GM13976 (cell line): ENCODE results near the gene CIAO2B.
"Not testable (repeated sequence)": the region's sequence is repeated elsewhere in the genome, so short reads cannot be mapped to it uniquely, and the experiment has no call there.

Experiments used
- DNase-seq: peaks from one replicate; pipeline ENCODE4 v3.0.0; 2012; ENCODE audit warnings: low spot score
- CTCF ChIP-seq: IDR thresholded peaks from 2 replicates; pipeline ENCODE4 v1.5.1; 2012; ENCODE audit warnings: borderline replicate concordance, mild to moderate bottlenecking; ENCODE audit not compliant: insufficient read depth; ENCODE audit errors: extremely low read depth, missing control alignments, control extremely low read depth
- in situ Hi-C: fragments of 300-500 bp; cut with MboI; formaldehyde crosslinking; loops from one replicate; pipeline ENCODE4 v1.12.0; 2022; ENCODE audit warnings: low sequenced_read_pairs, mixed read lengths, inconsistent platforms; ENCODE audit not compliant: unreplicated experiment

CIAO2B gene

GRCh38 chr16:66901626-66902025, 32.6 kb downstream of the CIAO2B start:
- no peak for TF ChIP-seq CTCF
- DNase-seq = no peak
- in situ Hi-C loops = no loop called here

DNA sequence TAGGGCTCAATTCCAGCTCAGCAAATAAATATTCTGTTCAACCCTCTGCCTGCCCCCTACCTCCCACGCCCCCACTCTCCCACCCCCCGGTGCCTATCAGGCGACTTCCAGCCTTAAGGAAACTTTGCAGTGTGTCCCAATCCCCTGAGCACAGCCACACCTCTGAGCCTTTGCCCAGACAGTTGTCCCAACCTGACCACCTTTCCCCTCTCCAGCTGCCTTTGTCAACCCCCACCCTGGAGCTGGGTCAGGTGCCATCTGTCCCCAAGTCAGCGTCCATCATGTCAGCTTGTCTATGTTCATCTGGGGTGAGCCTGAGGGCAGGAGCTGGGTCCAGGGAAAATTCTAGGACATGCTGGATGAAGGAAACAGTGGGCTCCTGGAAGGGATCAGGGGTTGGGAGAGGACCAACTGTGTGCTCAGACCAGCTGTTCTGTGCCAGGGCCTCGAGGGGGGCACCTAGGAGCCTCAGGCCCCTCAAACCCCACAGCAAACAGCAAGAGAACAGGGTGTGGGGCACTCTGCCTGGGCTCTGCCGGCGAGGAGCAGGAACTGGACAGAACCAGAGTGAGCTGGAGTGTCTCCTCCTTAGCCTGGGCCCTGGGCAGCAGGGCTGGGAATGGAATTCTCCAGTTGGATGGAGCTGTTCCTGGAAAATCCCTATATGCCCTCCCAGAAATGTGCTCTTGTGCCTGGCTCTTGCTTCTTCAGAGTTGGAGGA, 33.3 kb downstream of the CIAO2B start:
- no peak for DNase-seq
- no peak for TF ChIP-seq CTCF
- in situ Hi-C loops = no loop called here

DNA sequence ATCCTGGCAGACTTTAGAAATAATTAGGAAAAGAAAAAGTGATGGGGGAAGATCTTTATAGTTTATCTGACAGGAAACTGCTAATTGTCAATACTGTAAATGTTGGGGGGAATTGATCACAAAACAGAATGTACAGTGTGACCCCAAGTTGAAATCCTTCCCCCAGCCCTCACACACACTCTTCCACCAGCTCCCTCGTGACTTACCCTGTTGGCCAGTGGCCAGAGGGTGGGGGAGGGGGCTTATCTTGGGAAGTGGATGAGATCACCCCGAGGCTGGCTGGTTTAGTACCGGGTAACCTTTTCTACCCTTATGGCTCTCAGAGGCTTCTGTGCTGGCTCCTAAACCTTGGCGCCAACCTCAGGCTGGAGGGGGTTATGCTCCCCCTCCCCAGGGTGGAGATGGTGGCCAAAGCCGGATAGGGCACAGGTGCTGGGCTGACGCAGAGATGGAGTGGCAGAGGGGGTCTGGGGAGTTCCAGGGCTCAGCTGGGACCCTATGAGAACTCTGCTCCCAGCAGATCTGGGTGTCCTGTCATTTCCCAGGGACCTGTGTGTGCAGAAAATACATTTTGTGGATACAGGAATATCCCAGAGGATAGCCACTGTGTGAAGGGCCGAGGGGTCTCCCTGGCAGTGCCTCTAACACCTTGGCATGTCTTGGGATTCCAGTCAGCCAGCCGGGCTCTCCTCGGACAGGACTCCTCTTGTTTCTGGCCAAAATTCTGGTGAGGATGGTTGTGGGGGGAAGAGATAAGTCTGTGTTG, 34.1 kb downstream of the CIAO2B start:
- no peak for DNase-seq
- in situ Hi-C loops = no loop called here
- no peak for TF ChIP-seq CTCF

DNA sequence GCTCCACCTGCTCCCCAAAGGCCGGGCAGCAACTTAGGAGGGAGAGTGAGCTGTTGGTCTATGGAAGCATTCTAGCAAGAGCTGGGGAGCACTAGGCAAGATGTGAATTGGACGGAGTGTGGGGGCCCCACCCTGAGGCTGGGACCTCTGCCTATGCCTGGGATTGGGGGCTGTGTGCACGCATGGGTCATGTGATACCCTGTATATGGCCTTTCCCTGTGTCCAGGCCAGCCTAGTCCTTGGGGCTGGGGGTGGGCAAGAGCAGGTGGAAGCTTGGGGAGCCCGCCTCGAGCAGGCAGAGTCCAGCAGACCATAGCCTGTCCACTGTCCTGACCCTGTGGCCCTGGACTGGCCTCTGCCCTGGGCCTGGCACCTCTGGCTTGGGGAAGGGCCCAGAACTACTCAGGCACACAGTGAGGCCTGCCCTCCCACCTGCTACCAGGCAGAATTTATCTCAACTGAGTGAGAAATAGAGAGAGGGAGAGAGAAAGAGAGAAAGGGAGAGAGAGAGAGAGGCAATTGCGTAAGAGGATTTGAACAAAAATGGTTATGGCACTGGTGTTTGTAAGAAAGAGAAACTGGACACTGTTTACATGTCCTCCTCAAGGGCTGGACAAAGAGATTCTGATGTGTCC, 34.8 kb downstream of the CIAO2B start:
- no peak for TF ChIP-seq CTCF
- in situ Hi-C loops = no loop called here
- no peak for DNase-seq

- in situ Hi-C loops = no loop called here
- no peak for TF ChIP-seq CTCF
- no peak for DNase-seq
Observed at GRCh38 chr16:66898933-66899309, 35.3 kb downstream of the CIAO2B start.

DNA sequence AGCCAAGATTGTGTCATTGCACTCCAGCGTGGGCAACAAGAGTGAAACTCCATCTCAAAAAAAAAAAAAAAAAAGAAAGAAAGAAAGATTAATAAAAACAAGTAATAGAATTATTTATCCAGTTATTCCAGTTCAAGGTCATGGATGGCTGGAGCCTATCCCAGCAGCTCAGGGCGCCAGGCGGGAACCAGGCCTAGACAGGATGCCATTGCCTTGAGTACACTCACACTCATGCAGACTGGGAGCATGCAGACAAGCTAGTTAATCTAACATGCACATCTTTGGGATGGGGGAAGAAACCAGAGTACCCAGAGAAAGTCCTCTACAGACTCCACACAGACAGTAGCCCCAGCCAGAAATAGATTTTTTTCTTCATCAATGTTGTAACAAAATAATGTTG, 36.0 kb downstream of the CIAO2B start:
- in situ Hi-C loops = no loop called here
- DNase-seq = no peak
- no peak for TF ChIP-seq CTCF

GRCh38 chr16:66896682-66897081, 37.5 kb downstream of the CIAO2B start:
- DNase-seq, in situ Hi-C loops: not testable (repeated sequence)
